Nephron progenitor cell (in vitro differentiated cells): Measurements from ENCODE around the gene TEN1.

Source experiments
- DNase-seq: peaks from one replicate; pipeline ENCODE4 v3.0.0; 2021
- H3K27ac Mint-ChIP-seq: 2 replicates; pipeline ENCODE4 v1.8.0; 2021; ENCODE audit warnings: mild to moderate bottlenecking, moderate library complexity, mixed read lengths
- H3K27me3 Mint-ChIP-seq: 2 replicates; pipeline ENCODE4 v1.8.0; 2021; ENCODE audit warnings: mild to moderate bottlenecking, low read depth, mixed read lengths; ENCODE audit not compliant: poor library complexity
- H3K36me3 Mint-ChIP-seq: 2 replicates; pipeline ENCODE4 v1.8.0; 2021; ENCODE audit warnings: low read depth, mixed read lengths
- H3K4me1 Mint-ChIP-seq: 2 replicates; pipeline ENCODE4 v1.8.0; 2021; ENCODE audit warnings: mixed read lengths
- H3K4me3 Mint-ChIP-seq: 2 replicates; pipeline ENCODE4 v1.8.0; 2021; ENCODE audit warnings: mild to moderate bottlenecking, moderate library complexity, mixed read lengths
- H3K9me3 Mint-ChIP-seq: 2 replicates; pipeline ENCODE4 v1.8.0; 2021; ENCODE audit warnings: mild to moderate bottlenecking, moderate library complexity, mixed read lengths
- TF ChIP-seq, protein P1 (sequence below): fragments of 200-600 bp; sonication (generic); IDR thresholded peaks from 2 replicates; pipeline ENCODE4 v1.5.0; 2021; ENCODE audit warnings: antibody characterized with exemption

Gene TEN1

DNA sequence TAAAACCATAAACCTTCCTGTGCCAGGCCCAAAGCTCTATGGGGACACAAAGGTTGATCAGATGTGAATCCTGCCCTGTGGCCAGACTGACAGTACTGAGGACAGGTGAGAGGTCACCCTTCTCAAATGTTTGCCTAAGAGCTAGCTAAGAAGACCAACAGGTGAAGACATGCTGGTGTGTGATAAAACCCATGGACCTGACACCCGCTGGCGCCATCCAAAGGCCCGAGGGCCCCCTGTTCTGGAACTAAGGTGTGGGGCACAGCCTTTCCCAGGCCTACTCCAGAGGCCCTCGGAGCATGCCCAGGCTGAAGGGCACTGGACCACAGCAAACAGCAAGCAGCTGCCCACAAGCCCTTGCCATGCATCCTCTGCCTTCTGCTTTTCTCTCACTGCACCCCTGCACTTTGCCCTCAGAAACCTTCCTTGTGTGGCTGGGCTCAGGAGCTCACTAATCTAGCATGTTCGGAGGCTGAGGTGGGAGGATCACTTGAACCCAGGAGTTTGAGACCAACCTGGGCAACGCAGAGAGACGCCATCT is 16.4 kb downstream of the TEN1 start:
- H3K9me3 Mint-ChIP-seq = no peaks in the 10 kb centered on the region
- TF ChIP-seq, protein P1, sequence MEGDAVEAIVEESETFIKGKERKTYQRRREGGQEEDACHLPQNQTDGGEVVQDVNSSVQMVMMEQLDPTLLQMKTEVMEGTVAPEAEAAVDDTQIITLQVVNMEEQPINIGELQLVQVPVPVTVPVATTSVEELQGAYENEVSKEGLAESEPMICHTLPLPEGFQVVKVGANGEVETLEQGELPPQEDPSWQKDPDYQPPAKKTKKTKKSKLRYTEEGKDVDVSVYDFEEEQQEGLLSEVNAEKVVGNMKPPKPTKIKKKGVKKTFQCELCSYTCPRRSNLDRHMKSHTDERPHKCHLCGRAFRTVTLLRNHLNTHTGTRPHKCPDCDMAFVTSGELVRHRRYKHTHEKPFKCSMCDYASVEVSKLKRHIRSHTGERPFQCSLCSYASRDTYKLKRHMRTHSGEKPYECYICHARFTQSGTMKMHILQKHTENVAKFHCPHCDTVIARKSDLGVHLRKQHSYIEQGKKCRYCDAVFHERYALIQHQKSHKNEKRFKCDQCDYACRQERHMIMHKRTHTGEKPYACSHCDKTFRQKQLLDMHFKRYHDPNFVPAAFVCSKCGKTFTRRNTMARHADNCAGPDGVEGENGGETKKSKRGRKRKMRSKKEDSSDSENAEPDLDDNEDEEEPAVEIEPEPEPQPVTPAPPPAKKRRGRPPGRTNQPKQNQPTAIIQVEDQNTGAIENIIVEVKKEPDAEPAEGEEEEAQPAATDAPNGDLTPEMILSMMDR = no peak
- H3K4me3 Mint-ChIP-seq = no peak overlapping the region
- no peaks in the 10 kb centered on the region for H3K27me3 Mint-ChIP-seq
- no peak overlapping the region for H3K27ac Mint-ChIP-seq
- H3K4me1 Mint-ChIP-seq = peaks cover 30% of the 10 kb centered on the region
- H3K36me3 Mint-ChIP-seq = peaks cover 29% of the 10 kb centered on the region
- DNase-seq = no peak

DNA sequence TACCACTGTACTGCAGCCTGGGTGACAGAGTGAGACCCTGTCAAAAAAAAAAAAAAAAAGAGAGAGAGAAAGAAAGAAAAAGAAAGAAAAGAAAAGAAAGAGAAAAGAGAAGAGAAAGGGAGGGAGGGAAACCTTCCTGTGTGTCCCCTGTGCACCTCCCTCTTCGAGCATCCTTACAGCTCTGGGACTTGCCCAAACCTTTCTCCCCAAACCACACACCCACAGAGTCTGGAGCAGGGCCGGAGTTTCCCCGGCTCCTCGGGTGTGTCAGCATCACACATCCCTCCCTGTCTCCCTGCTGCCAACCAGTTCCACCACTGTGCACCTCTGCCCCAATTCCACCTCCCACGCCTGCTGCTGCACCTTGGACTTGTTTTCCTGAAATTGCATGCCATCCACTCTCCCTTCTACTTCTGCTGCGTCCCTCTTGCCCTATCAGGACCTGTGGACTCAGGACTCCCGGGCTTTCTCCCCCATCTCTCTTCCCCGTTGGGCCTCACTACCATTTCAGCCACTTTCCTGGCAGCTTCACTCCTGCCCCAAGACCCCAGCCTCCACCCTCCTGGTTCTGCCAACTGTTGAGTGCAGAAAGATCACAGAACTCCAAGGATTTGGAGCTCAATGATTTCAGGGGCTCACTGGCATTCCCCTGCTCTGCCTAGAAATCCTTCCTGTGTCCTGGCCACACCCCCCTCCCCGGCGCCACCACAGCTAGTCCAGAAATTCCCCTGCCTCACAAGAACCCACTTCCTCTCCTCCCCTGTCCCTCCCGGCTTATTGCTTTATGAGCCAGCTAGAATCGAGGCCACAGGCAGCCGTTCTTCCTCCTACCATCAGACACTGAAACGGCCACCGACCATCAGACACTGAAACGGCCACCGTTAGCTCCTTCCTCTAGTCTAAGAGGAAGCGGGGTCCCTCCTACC is 17.9 kb downstream of the TEN1 start:
- TF ChIP-seq, protein P1 = no peak
- Mint-ChIP-seq H3K27ac (peak overlapping the region; percentile 66), H3K4me3 (peak overlapping the region; percentile 55), H3K4me1 (peaks cover 30% of the 10 kb centered on the region), H3K36me3 (peaks cover 21% of the 10 kb centered on the region), H3K27me3 (no peaks in the 10 kb centered on the region), H3K9me3 (no peaks in the 10 kb centered on the region)
- DNase-seq = peak; percentile 60

DNA sequence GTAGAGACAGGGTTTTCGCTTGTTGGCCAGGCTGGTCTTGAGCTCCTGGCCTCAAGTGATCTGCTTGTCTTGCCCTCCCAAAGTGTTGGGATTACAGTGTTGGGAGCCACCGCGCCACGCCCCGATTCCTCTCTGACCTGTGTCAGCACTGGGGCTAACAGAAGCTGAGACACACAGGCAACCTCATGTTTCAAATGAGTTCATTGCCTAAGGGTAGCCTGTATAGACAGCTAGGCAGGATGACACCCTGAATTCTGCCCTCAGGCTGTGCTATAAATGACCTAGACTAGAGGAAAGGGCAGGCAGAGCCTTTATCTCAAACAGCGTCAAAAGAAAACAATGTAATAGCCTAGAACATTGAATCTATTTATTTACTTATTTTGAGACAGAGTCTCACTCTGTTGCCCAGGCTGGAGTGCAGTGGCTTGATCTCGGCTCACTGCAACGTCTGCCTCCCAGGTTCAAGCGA is 19.3 kb downstream of the TEN1 start:
- Mint-ChIP-seq H3K27me3 (no peaks in the 10 kb centered on the region), H3K36me3 (peaks cover 11% of the 10 kb centered on the region), H3K4me3 (no peak overlapping the region), H3K27ac (no peak overlapping the region), H3K4me1 (peaks cover 30% of the 10 kb centered on the region), H3K9me3 (no peaks in the 10 kb centered on the region)
- no peak for DNase-seq
- TF ChIP-seq, protein P1 = no peak

DNA sequence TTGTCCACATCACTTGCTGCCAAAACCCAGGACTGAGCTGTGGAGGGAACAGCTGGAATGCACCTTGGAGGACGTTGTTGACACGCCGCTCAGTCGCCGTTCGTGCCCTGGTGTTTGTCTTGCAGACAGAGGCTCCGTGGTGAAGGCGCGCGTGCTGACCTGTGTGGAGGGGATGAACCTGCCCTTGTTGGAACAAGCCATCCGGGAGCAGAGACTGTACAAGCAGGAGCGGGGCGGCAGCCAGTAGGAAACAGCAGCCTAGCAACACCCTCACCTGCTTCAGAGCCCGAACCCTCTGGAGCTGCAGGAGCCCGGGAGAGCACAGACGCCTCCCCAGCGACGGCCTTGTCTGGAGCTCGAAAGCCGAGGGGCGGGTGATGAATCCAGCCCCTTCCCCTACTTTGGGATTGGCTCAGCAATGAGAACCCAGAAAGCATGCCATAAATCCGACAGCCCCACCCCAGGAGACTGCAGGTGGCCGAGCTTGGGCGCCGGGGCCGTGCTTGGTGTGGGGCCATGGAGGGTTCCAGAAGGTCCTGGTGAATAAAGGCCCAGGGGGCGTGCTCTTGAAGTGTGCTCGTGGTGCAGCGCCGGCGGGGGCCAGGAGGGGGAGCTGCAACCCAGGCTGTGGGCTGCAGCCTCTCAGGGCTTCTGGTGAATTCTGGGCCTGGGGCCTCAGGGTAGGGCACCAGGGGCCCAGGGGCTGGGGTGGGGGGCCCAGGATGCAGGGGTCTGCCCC is 21.1 kb downstream of the TEN1 start:
- Mint-ChIP-seq H3K4me1 (peaks cover 31% of the 10 kb centered on the region), H3K36me3 (peaks cover 10% of the 10 kb centered on the region), H3K9me3 (no peaks in the 10 kb centered on the region), H3K27me3 (no peaks in the 10 kb centered on the region), H3K4me3 (no peak overlapping the region), H3K27ac (no peak overlapping the region)
- TF ChIP-seq, protein P1 = peak; percentile 85
- DNase-seq = peak; percentile 82

DNA sequence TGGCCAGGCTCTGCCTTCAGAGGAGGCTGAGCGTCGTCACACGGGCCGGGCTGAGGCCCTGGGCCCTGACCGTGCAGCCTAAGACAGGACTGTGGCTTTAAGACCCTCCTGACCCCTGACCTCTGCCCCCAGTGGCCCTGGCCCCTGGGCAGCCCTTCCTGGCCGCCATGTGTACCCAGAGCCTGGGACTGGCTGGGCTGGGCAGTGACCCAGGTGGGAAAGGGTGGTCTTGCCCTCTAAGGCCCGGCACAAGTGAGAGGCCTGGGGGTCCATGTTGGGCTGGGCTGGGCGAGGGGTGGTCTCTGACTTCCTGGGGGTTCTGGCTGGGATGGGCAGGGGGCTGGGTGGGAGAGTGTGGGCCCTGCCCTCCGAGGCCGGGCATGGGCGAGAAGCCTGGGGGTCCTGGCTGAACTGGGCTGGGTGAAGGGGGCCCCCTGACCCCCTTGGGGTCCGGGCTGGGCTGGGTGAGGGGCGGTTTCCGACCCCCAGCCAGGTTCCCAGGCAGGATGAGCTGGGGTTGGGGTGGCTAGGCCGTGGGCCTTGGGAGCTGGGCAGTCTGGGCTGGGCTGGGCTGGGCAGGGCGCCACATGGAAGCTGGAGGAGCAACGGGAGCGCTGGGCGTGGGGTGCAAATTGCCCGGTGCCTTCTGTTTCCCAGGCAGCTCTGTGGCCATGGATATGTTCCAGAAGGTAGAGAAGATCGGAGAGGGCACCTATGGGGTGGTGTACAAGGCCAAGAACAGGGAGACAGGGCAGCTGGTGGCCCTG is 21.9 kb downstream of the TEN1 start, which contains the start of gene CDK3:
CDK3 (plus strand) TSS at position 101 of the 767 bp plus-strand sequence; CDS start at position 672, 571 bp downstream.
- no peaks in the 10 kb centered on the region for H3K9me3 Mint-ChIP-seq
- no peak within 1 kb of the TSS for H3K27ac Mint-ChIP-seq
- TF ChIP-seq, protein P1 = peak; percentile 40
- H3K36me3 Mint-ChIP-seq = peaks cover 13% of the 10 kb centered on the region
- H3K4me1 Mint-ChIP-seq = peaks cover 39% of the 10 kb centered on the region
- no peak within 1 kb of the TSS for H3K4me3 Mint-ChIP-seq
- DNase-seq = no peak
- no peaks in the 10 kb centered on the region for H3K27me3 Mint-ChIP-seq
